Pancreas (tissue), 10 donors: Measurements from ENCODE around the gene TDRD7. TPM values are rescaled to one million over a fixed set of nuclear protein-coding genes. Genes with fewer than 3 reads are reported as not detected.

Experiments used
- ATAC-seq, 4 donors: fragments of 200-7000 bp; cut with Tn5 transposase; one replicate each; pipeline versions ENCODE4 v1.8.0 to v1.9.1; 2020; ENCODE audit warnings: mild to moderate bottlenecking in 4 of 4, moderate library complexity in 4 of 4
- DNase-seq, 6 donors: peaks; one replicate each; pipeline ENCODE4 v3.0.0-alpha.2; 2020
- FAIRE-seq: peaks from 2 replicates; lab custom pipeline; 2012; peaks lifted over from hg19 to GRCh38; lab: Jason Lieb, UNC
- H3K27ac ChIP-seq, 4 donors: fragments of 200-600 bp; sonication (generic); 1 replicate in 3 of 4; 2 replicates in 1 of 4; pipeline versions ENCODE4 v1.5.0 to v1.8.0; 2020
- H3K27me3 ChIP-seq, 4 donors: fragments of 200-600 bp; one replicate each; pipeline ENCODE4 v1.8.0; 2021
- H3K36me3 ChIP-seq, 3 donors: fragments of 200-600 bp; sonication (generic) in 1 of 3; one replicate each; pipeline versions ENCODE4 v1.5.0 to v1.8.0; 2020 to 2021
- H3K4me1 ChIP-seq, 3 donors: fragments of 200-600 bp; one replicate each; pipeline ENCODE4 v1.8.0; 2021
- H3K4me3 ChIP-seq, 4 donors: fragments of 200-600 bp; sonication (generic) in 2 of 4; one replicate each; pipeline versions ENCODE4 v1.5.0 to v1.8.0; 2020 to 2021
- H3K9me3 ChIP-seq, 4 donors: fragments of 200-600 bp; one replicate each; pipeline ENCODE4 v1.8.0; 2021
- CTCF ChIP-seq, 4 donors: fragments of 200-600 bp; sonication (generic) in 3 of 4; IDR thresholded peaks; one replicate each; pipeline versions ENCODE4 v1.5.0 to v1.8.0; 2021; ENCODE audit warnings: antibody characterized with exemption in 4 of 4
- WGBS, 2 donors: extraction: QIAGEN DNeasy Blood & Tissue Kit; methylation state at CpG; one replicate each; pipeline ENCODE4 v1.1.7; 2013; 5-methylcytosine and 5-hydroxymethylcytosine counted together
- intact Hi-C, 3 donors: fragments of 100-400 bp; cut with DNase I; formaldehyde crosslinking; loops; one replicate each; pipeline versions ENCODE4 v1.11.1 to v1.14.2; 2022
- polyA plus RNA-seq, 2 donors: library from polyadenylated mRNA; stranded (reverse); fragments of 200-250 nt; gene quantifications; one replicate each; pipeline ENCODE4 v1.2.3, GENCODE V29; 2013
- total RNA-seq, 6 donors: library from RNA; stranded (reverse); fragmentation: NEBNext Ultra II Directional in 4 of 6; extraction: Animal tissue kit (Norgen Biotek cat#: 25700) in 4 of 6; gene quantifications; one replicate each; pipeline versions ENCODE4 v1.2.1 to v1.2.4, GENCODE V29; 2021 to 2023
- donor health status: healthy with polysubstance abuse.
- donor health status: DM: no; HTN: no; CAD: no; lungs with moderate emphysema.
- donor health status: DM: no; HTN: no; CAD: no.
- donor health status: control.
- donor health status: control.
- donor health status: Bipolar disorder and iron deficiency.
- donor health status: DM: yes; HTN: yes; CAD: no.
- donor health status: DM: no; HTN: no; CAD: no.
- donor health status: DM: no; HTN: no; CAD: no.
- donor health status: DM: yes; HTN: yes; CAD: no.

Gene TDRD7
- 1 to 10 TPM; 3.9 to 9.5 (median 4.7) TPM for total RNA-seq
- polyA plus RNA-seq: 1 to 10 TPM; 3.4 to 6.4 TPM

GRCh38 chr9:97411789-97412625, at the start of gene TDRD7:
TSS of gene TDRD7 (plus strand) at chr9:97412096. CDS start at chr9:97428466, 16,370 bp downstream.
- intact Hi-C loops: no loop called here
- peak; percentile 98 to 100 (median 99) for TF ChIP-seq CTCF (IDR thresholded peaks at IDR 0.05)
- WGBS, 2 donors: 1% methylated on average over 76 to 115 of the region's 115 CpGs
- peak within 1 kb of the TSS; percentile 61 to 81 (median 78) for H3K27ac ChIP-seq
- ATAC-seq (peak; percentile 88 to 96 (median 94)), FAIRE-seq (no peak), DNase-seq (peak; percentile 82 to 98 (median 94))
- peak within 1 kb of the TSS; percentile 88 to 100 (median 98) for H3K4me3 ChIP-seq
- H3K9me3 ChIP-seq: no peaks in the 10 kb centered on the region
- H3K4me1 ChIP-seq: peaks cover 5 to 19% (median 9%) of the 10 kb centered on the region in 3 donors
- H3K27me3 ChIP-seq: no peaks in the 10 kb centered on the region
- no peaks in the 10 kb centered on the region for H3K36me3 ChIP-seq

GRCh38 chr9:97362777-97363545, 48.9 kb upstream of the TDRD7 start:
- no peak overlapping the region for H3K27ac ChIP-seq
- WGBS, 2 donors: 97 to 99% methylated on average over 5 of the region's 5 CpGs
- intact Hi-C loops: no loop called here
- no peaks in the 10 kb centered on the region for H3K4me1 ChIP-seq
- ATAC-seq (no peak), DNase-seq (no peak), FAIRE-seq (no peak)
- H3K4me3 ChIP-seq: no peak overlapping the region
- H3K9me3 ChIP-seq: no peaks in the 10 kb centered on the region
- H3K27me3 ChIP-seq: no peaks in the 10 kb centered on the region
- no peak for TF ChIP-seq CTCF (IDR thresholded peaks at IDR 0.05)
- H3K36me3 ChIP-seq: no peaks in the 10 kb centered on the region

- FAIRE-seq: no peak
These were observed 48.1 kb upstream of the TDRD7 start for GRCh38 chr9:97363661-97364299.

More at GRCh38 chr9:97363661-97364299, 48.1 kb upstream of the TDRD7 start:
- no peak for DNase-seq
- no peaks in the 10 kb centered on the region for H3K27me3 ChIP-seq
- H3K27ac ChIP-seq: no peak overlapping the region
- H3K4me1 ChIP-seq: no peaks in the 10 kb centered on the region
- TF ChIP-seq CTCF (IDR thresholded peaks at IDR 0.05): no peak
- intact Hi-C loops: no loop called here
- H3K36me3 ChIP-seq: no peaks in the 10 kb centered on the region
- H3K9me3 ChIP-seq: no peaks in the 10 kb centered on the region
- H3K4me3 ChIP-seq: no peak overlapping the region
- ATAC-seq: no peak
- 91 to 94% methylated on average over 11 of the region's 11 CpGs for WGBS, 2 donors
